Prostate gland (tissue), 2 donors: Measurements from ENCODE around the gene SNN.

Experiments used
- POLR2A ChIP-seq: fragments of 450-650 bp; IDR thresholded peaks from one replicate; pipeline ENCODE4 v1.6.1; 2016; ENCODE audit warnings: antibody characterized with exemption, mild to moderate bottlenecking
- TF ChIP-seq, protein P1 (sequence below), 4 experiments: fragments of 200-600 bp in 2 of 4; fragments of 450-650 bp in 2 of 4; sonication (generic) in 2 of 4; IDR thresholded peaks; 1 replicate in 3 of 4; 2 replicates in 1 of 4; pipeline ENCODE4 v1.5.1; 2016 to 2019; ENCODE audit warnings: antibody characterized with exemption in 4 of 4, mild to moderate bottlenecking in 2 of 4, moderate library complexity in 2 of 4

DNA sequence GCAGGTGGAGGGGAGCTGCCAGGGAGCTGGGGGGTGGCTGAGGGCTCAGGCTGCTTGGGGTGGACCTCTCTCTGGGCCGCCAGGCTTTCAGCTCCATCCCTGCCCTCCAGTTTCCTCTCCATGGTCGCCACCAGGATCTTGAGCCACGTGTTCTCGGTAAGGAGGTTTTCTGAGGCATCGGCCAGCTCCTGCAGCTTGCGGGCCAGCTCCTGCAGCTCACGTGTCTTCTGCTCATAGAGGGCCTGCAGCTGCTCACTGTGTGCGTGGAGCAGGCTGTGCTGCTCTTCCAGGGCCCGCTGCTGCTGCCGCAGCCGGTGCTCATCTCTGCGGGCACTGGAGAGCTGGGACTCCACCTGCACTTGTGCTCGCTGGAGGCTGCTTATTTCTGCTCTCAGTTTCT is 11.0 kb downstream of the SNN start:
- TF ChIP-seq, protein P1, sequence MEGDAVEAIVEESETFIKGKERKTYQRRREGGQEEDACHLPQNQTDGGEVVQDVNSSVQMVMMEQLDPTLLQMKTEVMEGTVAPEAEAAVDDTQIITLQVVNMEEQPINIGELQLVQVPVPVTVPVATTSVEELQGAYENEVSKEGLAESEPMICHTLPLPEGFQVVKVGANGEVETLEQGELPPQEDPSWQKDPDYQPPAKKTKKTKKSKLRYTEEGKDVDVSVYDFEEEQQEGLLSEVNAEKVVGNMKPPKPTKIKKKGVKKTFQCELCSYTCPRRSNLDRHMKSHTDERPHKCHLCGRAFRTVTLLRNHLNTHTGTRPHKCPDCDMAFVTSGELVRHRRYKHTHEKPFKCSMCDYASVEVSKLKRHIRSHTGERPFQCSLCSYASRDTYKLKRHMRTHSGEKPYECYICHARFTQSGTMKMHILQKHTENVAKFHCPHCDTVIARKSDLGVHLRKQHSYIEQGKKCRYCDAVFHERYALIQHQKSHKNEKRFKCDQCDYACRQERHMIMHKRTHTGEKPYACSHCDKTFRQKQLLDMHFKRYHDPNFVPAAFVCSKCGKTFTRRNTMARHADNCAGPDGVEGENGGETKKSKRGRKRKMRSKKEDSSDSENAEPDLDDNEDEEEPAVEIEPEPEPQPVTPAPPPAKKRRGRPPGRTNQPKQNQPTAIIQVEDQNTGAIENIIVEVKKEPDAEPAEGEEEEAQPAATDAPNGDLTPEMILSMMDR (IDR thresholded peaks at IDR 0.05): no peak
- TF ChIP-seq POLR2A: no peak
